ENCODE measurements around the gene PODNL1.

DNA sequence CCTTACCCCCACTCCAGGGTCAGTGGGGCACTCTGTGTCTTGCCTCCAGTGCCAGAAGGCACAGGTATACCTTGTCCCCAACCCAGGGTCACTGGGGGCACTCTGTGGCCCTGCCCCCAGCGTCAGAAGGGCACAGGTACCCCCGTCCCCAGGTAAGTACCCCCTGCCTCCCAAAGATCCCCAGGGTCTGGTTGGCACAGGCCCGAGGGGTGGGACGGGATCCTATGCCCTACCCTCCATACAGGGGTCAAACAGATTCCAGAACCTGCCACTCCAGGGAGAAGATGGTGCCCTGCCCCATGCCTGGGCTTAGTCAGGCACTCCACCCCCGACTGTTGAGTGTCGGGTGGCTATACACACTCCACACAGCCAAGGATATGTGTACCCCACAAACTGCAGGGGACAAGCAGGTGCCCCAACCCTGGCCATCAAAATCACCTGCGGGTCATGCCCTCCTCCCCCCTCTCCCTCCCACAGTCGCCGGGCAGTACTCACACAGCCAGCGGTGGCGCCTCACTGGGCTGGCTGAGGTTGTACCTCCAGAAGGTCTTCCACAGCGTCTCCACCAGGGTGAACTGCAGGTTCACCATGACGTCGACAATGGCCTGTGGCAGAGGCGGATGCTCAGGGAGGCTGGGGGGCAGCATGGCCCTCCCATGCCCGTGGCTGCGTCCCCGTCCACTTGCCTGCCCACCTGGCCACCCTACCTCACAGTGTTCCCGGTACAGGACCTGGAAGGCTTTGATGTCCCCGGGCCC is 27.9 kb upstream of the PODNL1 start:
- TF ChIP-seq POLR2A (IDR thresholded peaks at IDR 0.05; ENCODE audit: low read length) (no peak), GATA1 (IDR thresholded peaks at IDR 0.05; ENCODE audit: low read depth, low read length) (no peak)
